GM12878 (cell line): ENCODE measurements around the gene PRSS36. TPM values are rescaled to one million over a fixed set of nuclear protein-coding genes. Genes with fewer than 3 reads are reported as not detected.

Experiments used
- ATAC-seq: fragments of 200-7000 bp; cut with Tn5 transposase; 3 replicates; pipeline ENCODE4 v1.9.1; 2020; ENCODE audit warnings: mild to moderate bottlenecking, moderate library complexity
- BruUV-seq: library from RNA; stranded (reverse); fragments of 400-500 nt; replicated peaks from 2 replicates; lab custom pipeline; 2021; lab: Mats Ljungman, UMichigan
- CTCF ChIA-PET: fragments of 300-600 bp; sonication (Branson Sonifier 250); formaldehyde crosslinking; extraction: SDS; loops from one replicate; lab custom pipeline; 2021; ENCODE audit warnings: inconsistent platforms; lab: Yijun Ruan, JAX
- POLR2A ChIA-PET: fragments of 350-600 bp; formaldehyde crosslinking; extraction: SDS; loops from one replicate; lab custom pipeline; 2021; ENCODE audit warnings: inconsistent platforms; lab: Charles Lee
- RAD21 ChIA-PET: fragments of 300-600 bp; sonication (Branson Sonifier 250); formaldehyde crosslinking; loops from one replicate; lab custom pipeline; 2023; ENCODE audit warnings: antibody characterized with exemption; ENCODE audit not compliant: unreplicated experiment; lab: Charles Lee
- SMC1A ChIA-PET: fragments of 300-600 bp; sonication (Branson Sonifier 250); formaldehyde crosslinking; loops from one replicate; lab custom pipeline; 2023; ENCODE audit not compliant: unreplicated experiment, uncharacterized antibody; lab: Charles Lee
- DNase-seq: peaks from one replicate; pipeline ENCODE4 v3.0.0-alpha.2; 2011; ENCODE audit warnings: low read depth, low spot score
- FAIRE-seq: peaks from 3 replicates; lab custom pipeline; 2011; peaks lifted over from hg19 to GRCh38; lab: Jason Lieb, UNC
- H2AFZ ChIP-seq: 2 replicates; pipeline ENCODE4 v1.6.0; 2011; ENCODE audit warnings: low read depth, low read length, control low read depth; ENCODE audit not compliant: control insufficient read depth
- H3K27ac ChIP-seq: 2 replicates; pipeline ENCODE4 v1.5.1; 2011; ENCODE audit warnings: control low read depth; ENCODE audit not compliant: control insufficient read depth, insufficient read depth
- H3K27me3 ChIP-seq, 2 experiments: replicated peaks in 1 of 2; 2 replicates each; pipeline versions ENCODE4 v1.6.0 to v1.6.1; 2011; ENCODE audit warnings: low read length in 1 of 2; ENCODE audit not compliant: control insufficient read depth in 2 of 2, insufficient read depth in 2 of 2
- H3K36me3 ChIP-seq, 2 experiments: 2 replicates each; pipeline ENCODE4 v1.5.1; 2011; ENCODE audit warnings: low read length in 1 of 2; ENCODE audit not compliant: control insufficient read depth in 2 of 2, insufficient read depth in 2 of 2
- H3K4me1 ChIP-seq: 2 replicates; pipeline ENCODE4 v1.6.1; 2011; ENCODE audit warnings: mild to moderate bottlenecking, low read length, moderate library complexity, mixed read lengths; ENCODE audit not compliant: control insufficient read depth, insufficient read depth
- H3K4me2 ChIP-seq: 2 replicates; pipeline ENCODE4 v1.6.0; 2011; ENCODE audit warnings: control low read depth; ENCODE audit not compliant: control insufficient read depth, insufficient read depth
- H3K4me3 ChIP-seq: fragments of 200-600 bp; sonication (generic); 2 replicates; pipeline ENCODE4 v1.5.1; 2016
- H3K79me2 ChIP-seq: 2 replicates; pipeline ENCODE4 v1.6.0; 2011; ENCODE audit warnings: low read length; ENCODE audit not compliant: control insufficient read depth, insufficient read depth
- H3K9ac ChIP-seq: 2 replicates; pipeline ENCODE4 v1.8.0; 2011; ENCODE audit warnings: low read length, control low read depth, mixed read lengths; ENCODE audit not compliant: control insufficient read depth, insufficient read depth
- H3K9me3 ChIP-seq: replicated peaks from 3 replicates; pipeline ENCODE4 v1.5.1; 2011; ENCODE audit warnings: mild to moderate bottlenecking, low read length; ENCODE audit not compliant: control insufficient read depth, insufficient read depth
- H4K20me1 ChIP-seq: 2 replicates; pipeline ENCODE4 v1.6.0; 2011; ENCODE audit not compliant: control insufficient read depth, insufficient read depth
- CBFB ChIP-seq: IDR thresholded peaks from 2 replicates; pipeline ENCODE4 v1.6.1; 2016; ENCODE audit warnings: antibody characterized with exemption, low read depth
- IRF4 ChIP-seq: IDR thresholded peaks from 2 replicates; pipeline ENCODE4 v1.6.1; 2011; ENCODE audit warnings: low read depth, low read length
- JUNB ChIP-seq: IDR thresholded peaks from 2 replicates; pipeline ENCODE4 v1.6.1; 2016; ENCODE audit warnings: antibody characterized with exemption, mild to moderate bottlenecking
- KDM1A ChIP-seq: fragments of 200-600 bp; sonication (generic); IDR thresholded peaks from 2 replicates; pipeline ENCODE4 v1.6.1; 2016; ENCODE audit warnings: borderline replicate concordance
- MEF2B ChIP-seq: fragments of 450-650 bp; IDR thresholded peaks from 2 replicates; pipeline ENCODE4 v1.6.1; 2018; ENCODE audit warnings: mild to moderate bottlenecking, moderate library complexity; ENCODE audit not compliant: partially characterized antibody, poor library complexity, severe bottlenecking
- MXI1 ChIP-seq: fragments of 150-350 bp; IDR thresholded peaks from 2 replicates; pipeline ENCODE4 v1.6.1; 2011; ENCODE audit warnings: low read depth, mild to moderate bottlenecking, inconsistent platforms, low read length, improper control_type of control experiment
- TCF12 ChIP-seq: IDR thresholded peaks from 2 replicates; pipeline ENCODE4 v1.6.1; 2011; ENCODE audit warnings: low read depth, mild to moderate bottlenecking, low read length
- ZZZ3 ChIP-seq: IDR thresholded peaks from 2 replicates; pipeline ENCODE4 v1.6.1; 2011; ENCODE audit warnings: low read depth; ENCODE audit not compliant: control insufficient read depth, insufficient read length
- WGBS: methylation state at CpG from one replicate; pipeline ENCODE4 v1.1.6; 2016; ENCODE audit warnings: low lambda C conversion rate; ENCODE audit not compliant: insufficient replicate concordance, insufficient coverage; ENCODE audit errors: missing lambda C conversion rate; 5-methylcytosine and 5-hydroxymethylcytosine counted together
- in situ Hi-C: fragments of 300-500 bp; cut with MboI; formaldehyde crosslinking; loops from 9 replicates; pipeline ENCODE4 v1.14.3; 2018; ENCODE audit warnings: mixed read lengths
- intact Hi-C: fragments of 100-400 bp; cut with micrococcal nuclease; formaldehyde crosslinking; loops from one replicate; pipeline ENCODE4 v1.14.2; 2022; ENCODE audit not compliant: unreplicated experiment
- polyA plus RNA-seq, 11 experiments: library from polyadenylated mRNA; depleted of rRNA in 4 of 11; unstranded in 6 of 11; stranded (reverse) in 5 of 11; fragments of >200 nt; fragmentation: Nextera tagmentation in 4 of 11; fragmentation: Illumina TruSeq in 1 of 11; extraction: Ambion mirVana in 4 of 11; extraction: Trizol in 1 of 11; gene quantifications; 1 replicate in 1 of 11; 2 replicates in 10 of 11; pipeline versions ENCODE4 v1.2.1 to v1.2.3, GENCODE V29; 2011 to 2016; ENCODE audit warnings: inconsistent platforms in 2 of 11, missing spikeins in 2 of 11, low read depth in 1 of 11
- total RNA-seq, 4 experiments: library from RNA; depleted of rRNA in 3 of 4; stranded (reverse); fragments of >200 nt in 3 of 4; fragmentation: Illumina TruSeq in 1 of 4; extraction: Trizol in 1 of 4; gene quantifications; 2 replicates each; pipeline versions ENCODE4 v1.2.1 to v1.2.3, GENCODE V29; 2013 to 2021
- TF ChIP-seq, protein P1 (sequence below): fragments of 450-650 bp; formaldehyde crosslinking; IDR thresholded peaks from 2 replicates; pipeline ENCODE4 v1.4.0; 2020; ENCODE audit warnings: mild to moderate bottlenecking, moderate library complexity
- TF ChIP-seq, protein P2 (sequence below): IDR thresholded peaks from 2 replicates; pipeline ENCODE4 v1.6.1; 2012; ENCODE audit warnings: mild to moderate bottlenecking, low read depth, low read length
- TF ChIP-seq, protein P3 (sequence below): fragments of 450-650 bp; formaldehyde crosslinking; IDR thresholded peaks from 2 replicates; pipeline ENCODE4 v1.4.0; 2022; ENCODE audit warnings: mild to moderate bottlenecking, moderate library complexity

The PRSS36 gene
- total and polyA plus RNA-seq, 10 of the 15 experiments (the other 5 are each of a cell fraction or from before 2014, with no cell fraction given): 0.11 to 1.1 (median 0.17) TPM; not detected in 3

DNA sequence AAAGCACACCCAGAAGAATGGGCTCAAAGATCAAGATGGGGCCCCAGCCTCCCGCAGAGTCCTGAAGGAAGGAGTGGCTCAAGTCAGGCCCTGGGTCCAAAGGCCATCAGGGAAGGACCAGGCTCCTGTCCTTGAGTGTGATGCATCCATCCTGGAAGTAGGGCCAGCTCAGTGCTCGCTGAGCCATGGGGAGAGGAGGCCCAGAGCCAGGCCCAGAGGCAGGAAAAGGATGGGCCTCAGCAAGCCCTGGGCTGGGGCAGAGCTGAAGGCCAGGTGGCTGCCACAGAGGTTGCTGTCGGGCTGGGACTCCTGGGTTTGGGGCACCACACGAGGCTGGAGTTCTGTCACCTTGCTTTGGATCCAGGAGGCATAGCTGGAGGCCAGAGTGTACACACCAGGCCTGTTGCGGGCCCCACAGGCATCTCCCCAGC lies 18.0 kb downstream of the PRSS36 start:
- RAD21 ChIA-PET: no interaction called here
- Histone ChIP-seq H3K4me3 (no peak overlapping the region), H3K36me3 (no peaks in the 10 kb centered on the region; a peak in 2 of 4 replicates), H3K27me3 (no peaks in the 10 kb centered on the region), H2AFZ (no peak overlapping the region), H3K27ac (no peak overlapping the region), H3K4me1 (no peaks in the 10 kb centered on the region), H3K9ac (no peak overlapping the region), H3K4me2 (no peak overlapping the region), H3K79me2 (no peaks in the 10 kb centered on the region), H4K20me1 (no peaks in the 10 kb centered on the region), H3K9me3 (no peaks in the 10 kb centered on the region)
- SMC1A ChIA-PET: no interaction called here
- POLR2A ChIA-PET: no interaction called here
- BruUV-seq: no TSS peak
- no peak for ATAC-seq
- CTCF ChIA-PET: no interaction called here
- FAIRE-seq: no peak
- DNase-seq: no peak
- WGBS: 78% methylated on average over 5 of the region's 5 CpGs
- in situ Hi-C loops: no loop called here
- intact Hi-C loops: no loop called here
- TF ChIP-seq, protein P1, sequence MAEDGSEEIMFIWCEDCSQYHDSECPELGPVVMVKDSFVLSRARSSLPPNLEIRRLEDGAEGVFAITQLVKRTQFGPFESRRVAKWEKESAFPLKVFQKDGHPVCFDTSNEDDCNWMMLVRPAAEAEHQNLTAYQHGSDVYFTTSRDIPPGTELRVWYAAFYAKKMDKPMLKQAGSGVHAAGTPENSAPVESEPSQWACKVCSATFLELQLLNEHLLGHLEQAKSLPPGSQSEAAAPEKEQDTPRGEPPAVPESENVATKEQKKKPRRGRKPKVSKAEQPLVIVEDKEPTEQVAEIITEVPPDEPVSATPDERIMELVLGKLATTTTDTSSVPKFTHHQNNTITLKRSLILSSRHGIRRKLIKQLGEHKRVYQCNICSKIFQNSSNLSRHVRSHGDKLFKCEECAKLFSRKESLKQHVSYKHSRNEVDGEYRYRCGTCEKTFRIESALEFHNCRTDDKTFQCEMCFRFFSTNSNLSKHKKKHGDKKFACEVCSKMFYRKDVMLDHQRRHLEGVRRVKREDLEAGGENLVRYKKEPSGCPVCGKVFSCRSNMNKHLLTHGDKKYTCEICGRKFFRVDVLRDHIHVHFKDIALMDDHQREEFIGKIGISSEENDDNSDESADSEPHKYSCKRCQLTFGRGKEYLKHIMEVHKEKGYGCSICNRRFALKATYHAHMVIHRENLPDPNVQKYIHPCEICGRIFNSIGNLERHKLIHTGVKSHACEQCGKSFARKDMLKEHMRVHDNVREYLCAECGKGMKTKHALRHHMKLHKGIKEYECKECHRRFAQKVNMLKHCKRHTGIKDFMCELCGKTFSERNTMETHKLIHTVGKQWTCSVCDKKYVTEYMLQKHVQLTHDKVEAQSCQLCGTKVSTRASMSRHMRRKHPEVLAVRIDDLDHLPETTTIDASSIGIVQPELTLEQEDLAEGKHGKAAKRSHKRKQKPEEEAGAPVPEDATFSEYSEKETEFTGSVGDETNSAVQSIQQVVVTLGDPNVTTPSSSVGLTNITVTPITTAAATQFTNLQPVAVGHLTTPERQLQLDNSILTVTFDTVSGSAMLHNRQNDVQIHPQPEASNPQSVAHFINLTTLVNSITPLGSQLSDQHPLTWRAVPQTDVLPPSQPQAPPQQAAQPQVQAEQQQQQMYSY (CRISPR knock-in tag): no peak
- TF ChIP-seq JUNB: no peak
- no peak for TF ChIP-seq MXI1
- TF ChIP-seq, protein P2, sequence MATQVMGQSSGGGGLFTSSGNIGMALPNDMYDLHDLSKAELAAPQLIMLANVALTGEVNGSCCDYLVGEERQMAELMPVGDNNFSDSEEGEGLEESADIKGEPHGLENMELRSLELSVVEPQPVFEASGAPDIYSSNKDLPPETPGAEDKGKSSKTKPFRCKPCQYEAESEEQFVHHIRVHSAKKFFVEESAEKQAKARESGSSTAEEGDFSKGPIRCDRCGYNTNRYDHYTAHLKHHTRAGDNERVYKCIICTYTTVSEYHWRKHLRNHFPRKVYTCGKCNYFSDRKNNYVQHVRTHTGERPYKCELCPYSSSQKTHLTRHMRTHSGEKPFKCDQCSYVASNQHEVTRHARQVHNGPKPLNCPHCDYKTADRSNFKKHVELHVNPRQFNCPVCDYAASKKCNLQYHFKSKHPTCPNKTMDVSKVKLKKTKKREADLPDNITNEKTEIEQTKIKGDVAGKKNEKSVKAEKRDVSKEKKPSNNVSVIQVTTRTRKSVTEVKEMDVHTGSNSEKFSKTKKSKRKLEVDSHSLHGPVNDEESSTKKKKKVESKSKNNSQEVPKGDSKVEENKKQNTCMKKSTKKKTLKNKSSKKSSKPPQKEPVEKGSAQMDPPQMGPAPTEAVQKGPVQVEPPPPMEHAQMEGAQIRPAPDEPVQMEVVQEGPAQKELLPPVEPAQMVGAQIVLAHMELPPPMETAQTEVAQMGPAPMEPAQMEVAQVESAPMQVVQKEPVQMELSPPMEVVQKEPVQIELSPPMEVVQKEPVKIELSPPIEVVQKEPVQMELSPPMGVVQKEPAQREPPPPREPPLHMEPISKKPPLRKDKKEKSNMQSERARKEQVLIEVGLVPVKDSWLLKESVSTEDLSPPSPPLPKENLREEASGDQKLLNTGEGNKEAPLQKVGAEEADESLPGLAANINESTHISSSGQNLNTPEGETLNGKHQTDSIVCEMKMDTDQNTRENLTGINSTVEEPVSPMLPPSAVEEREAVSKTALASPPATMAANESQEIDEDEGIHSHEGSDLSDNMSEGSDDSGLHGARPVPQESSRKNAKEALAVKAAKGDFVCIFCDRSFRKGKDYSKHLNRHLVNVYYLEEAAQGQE: no peak
- no peak for TF ChIP-seq CBFB
- no peak for TF ChIP-seq IRF4
- no peak for TF ChIP-seq TCF12
- TF ChIP-seq ZZZ3: no peak
- TF ChIP-seq, protein P3, sequence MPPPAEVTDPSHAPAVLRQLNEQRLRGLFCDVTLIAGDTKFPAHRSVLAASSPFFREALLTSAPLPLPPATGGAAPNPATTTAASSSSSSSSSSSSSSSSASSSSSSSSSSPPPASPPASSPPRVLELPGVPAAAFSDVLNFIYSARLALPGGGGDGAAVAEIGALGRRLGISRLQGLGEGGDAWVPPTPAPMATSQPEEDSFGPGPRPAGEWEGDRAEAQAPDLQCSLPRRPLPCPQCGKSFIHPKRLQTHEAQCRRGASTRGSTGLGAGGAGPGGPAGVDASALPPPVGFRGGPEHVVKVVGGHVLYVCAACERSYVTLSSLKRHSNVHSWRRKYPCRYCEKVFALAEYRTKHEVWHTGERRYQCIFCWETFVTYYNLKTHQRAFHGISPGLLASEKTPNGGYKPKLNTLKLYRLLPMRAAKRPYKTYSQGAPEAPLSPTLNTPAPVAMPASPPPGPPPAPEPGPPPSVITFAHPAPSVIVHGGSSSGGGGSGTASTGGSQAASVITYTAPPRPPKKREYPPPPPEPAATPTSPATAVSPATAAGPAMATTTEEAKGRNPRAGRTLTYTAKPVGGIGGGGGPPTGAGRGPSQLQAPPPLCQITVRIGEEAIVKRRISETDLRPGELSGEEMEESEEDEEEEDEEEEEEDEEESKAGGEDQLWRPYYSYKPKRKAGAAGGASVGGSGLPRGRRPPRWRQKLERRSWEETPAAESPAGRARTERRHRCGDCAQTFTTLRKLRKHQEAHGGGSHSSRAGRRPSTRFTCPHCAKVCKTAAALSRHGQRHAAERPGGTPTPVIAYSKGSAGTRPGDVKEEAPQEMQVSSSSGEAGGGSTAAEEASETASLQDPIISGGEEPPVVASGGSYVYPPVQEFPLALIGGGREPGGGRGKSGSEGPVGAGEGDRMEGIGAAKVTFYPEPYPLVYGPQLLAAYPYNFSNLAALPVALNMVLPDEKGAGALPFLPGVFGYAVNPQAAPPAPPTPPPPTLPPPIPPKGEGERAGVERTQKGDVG (CRISPR knock-in tag): no peak
- no peak for TF ChIP-seq KDM1A
- no peak for TF ChIP-seq MEF2B
